SIG-M5 treated with dmso at 0.1 percent for 504 hours (cell line): ENCODE results near the gene TBL2.
A peak's percentile ranks its signal among the peaks of the same experiment; 100 is the strongest.
"Not testable (repeated sequence)": the region's sequence is repeated elsewhere in the genome, so short reads cannot be mapped to it uniquely, and the experiment has no call there.

ENCODE experiments used
- DNase-seq: peaks from one replicate; lab custom pipeline; 2025; ENCODE audit not compliant: unreplicated experiment; lab: John Stamatoyannopoulos, UW

Gene TBL2

DNA sequence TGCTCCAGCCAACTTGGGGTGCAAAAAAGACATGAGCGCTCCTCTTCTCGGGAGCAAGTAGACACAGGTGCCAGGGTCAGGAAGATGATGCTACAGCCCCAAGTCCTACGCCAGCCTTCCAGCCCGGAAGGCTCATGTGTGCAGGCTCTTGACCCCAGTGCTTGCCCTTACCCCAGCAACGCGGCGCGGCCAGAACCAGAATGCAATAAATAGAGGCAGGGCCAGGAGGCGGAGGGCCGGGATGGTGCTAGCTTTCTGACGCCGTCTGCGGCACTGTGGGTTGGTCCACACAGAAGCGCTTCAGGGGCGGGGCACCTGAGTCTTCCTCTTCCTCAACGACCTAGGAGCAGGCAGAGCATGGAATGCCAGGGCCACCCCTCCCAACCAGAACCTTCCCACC is 41.3 kb downstream of the TBL2 start:
- DNase-seq: no peak

DNA sequence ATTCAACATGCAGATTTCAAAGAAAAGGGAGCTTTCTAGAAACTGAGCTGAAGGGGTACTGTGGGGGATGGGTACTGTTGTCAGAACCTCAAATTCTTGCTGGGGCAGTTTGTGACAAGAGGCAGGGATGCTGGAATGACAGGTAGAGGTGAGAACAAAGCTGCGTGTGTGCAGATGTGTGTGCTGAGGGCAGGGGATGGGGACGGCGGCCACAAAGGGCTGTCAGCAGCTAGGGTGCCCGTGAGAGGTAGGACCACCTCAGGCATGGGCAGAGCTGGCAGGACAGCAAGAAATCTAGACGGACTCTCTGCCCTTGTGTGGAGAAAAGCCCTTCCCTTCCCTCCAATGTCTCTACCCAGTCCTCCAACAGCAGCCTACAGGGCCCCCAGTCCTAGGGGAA is 41.9 kb downstream of the TBL2 start:
- no peak for DNase-seq

- not testable (repeated sequence) for DNase-seq
Measured at GRCh38 chr7:73535918-73536317, 42.5 kb downstream of the TBL2 start.

DNA sequence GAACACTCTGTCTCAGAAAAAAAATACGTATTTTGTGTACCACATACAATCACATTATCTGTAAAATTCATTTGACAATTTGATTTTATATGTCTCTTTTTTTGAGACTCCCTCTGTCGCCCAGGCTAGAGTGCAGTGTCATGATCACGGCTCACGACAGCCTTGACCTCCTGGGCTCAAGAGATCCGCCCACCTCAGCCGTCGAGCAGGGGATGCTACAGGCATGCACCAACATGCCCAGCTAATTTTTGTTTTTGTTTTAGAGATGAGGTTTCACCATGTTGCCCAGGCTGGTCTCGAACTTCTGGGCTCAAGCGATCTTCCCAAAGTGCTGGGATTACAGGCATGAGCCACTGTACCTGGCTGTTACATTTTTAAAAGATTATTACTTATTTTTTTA is 44.6 kb downstream of the TBL2 start:
- DNase-seq: no peak

DNA sequence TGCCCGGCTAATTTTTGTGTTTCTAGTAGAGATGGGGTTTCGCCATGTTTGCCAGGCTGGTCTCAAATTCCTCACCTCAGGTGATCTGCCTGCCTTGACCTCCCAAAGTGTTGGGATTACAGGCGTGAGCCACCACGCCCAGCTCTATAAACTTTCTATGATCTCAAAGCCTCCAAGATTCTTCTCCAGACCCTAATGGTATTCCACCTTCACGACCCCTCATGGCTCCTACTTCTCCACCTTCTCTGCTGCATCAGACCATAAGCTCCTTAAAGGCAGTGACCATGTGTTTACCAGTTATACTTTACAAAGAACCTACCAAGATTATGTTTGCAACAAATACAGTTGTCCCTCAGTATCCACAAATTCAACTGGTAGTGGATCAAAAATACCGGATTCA is 46.2 kb downstream of the TBL2 start:
- no peak for DNase-seq

- DNase-seq: no peak
Measured at GRCh38 chr7:73530800-73531199, 47.6 kb downstream of the TBL2 start.

- DNase-seq: no peak
Measured at GRCh38 chr7:73526896-73527821, 51.2 kb downstream of the TBL2 start.

GRCh38 chr7:73526158-73526494 is 52.3 kb downstream of the TBL2 start:
- DNase-seq: not testable (repeated sequence)

DNA sequence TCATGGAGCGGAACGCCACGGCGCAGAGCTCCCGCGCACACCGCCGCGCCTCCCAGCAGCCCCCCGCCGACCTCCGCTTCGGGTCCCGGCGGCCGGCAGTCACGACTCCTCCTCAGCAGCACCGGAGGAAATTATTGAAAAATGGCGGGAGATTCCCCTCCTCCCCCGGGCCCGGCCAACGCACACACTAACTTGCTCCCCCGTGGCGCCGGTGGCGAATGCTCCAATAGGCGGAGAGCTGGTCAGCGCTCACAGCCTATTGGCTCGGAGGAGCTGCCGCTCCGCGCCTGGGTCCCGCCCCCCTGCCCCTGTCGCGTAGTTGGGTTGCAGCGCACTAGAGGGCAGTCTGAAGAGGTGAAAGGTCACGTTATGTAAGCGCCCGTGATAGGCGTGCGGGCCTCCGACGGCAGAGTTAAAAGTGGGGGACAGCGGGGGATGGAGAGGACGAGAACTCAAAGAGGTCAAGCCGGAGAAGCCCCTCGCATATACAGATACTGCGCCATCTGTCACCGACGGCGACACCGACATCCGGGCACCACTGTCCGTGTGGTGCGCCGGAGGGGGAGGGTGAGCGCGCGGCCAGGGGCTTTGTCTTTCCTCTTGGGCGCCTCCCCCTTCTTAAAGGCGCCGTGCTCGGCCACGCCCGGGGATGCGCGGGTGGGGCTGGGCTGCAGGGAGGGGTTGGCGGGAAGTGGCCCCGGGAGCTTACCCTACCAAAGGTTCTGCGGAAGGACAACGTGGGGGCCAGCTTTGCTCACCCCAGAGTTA is 56.1 kb downstream of the TBL2 start, which contains the start of gene BAZ1B:
TSS of gene BAZ1B (minus strand) at position 189 of the 768 bp plus-strand sequence. CDS start 360 bp downstream, outside the sequence.
- peak; percentile 96 for DNase-seq

GRCh38 chr7:73521636-73522104 is 56.7 kb downstream of the TBL2 start:
- DNase-seq: peak; percentile 47

DNA sequence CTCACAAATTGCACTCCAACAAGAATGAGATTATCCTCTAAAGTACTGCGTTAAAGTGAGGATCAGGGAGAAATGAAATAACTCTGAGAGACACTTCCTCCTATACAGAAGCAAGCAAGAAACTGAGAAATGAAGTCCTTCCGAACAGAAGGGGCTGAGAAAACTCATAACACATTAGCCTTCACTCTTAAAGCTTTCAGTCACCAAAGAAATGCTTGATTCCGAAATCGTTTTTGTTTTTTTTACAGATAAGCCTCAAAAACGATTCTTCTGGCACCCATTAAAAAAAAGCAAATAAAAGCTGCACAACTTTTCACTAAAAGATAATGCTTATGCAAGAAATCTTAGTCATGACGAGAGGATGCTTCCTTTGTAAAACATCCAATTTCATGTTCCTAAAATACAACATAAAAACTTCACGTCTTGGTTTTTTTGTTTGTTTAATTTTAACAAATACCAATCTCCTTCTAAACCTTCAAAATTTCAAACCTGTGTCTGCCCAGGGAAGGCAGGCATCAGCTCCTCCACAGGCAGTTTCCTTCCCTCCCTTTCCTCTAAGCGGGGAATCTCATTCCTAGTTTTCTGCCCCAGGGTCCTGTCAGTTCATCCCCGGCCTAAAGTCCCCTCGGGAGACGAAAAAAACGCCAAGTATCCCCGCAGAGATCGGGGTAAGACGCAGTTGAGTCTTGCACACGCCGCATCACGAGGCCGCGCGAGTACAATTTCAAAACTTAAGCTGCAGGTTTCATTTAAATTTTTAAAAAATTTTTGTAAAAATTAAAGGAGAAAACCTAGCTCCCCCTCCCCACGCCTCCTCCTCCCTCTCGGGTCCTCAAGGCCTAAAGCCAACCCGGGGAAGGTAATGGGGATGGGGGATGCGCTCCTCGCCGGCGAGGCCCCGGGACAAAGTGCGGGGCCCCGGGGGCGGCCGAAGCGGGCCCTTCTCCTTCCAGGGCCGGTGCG is 57.4 kb downstream of the TBL2 start:
- DNase-seq: peak; percentile 44

GRCh38 chr7:73519867-73520672 is 58.3 kb downstream of the TBL2 start:
- DNase-seq: peak; percentile 44

GRCh38 chr7:73518470-73518869 is 59.9 kb downstream of the TBL2 start:
- no peak for DNase-seq
